ENCODE measurements around the gene SHB.

- TF ChIP-seq CTCF (IDR thresholded peaks at IDR 0.05) = no peak
- no peak for TF ChIP-seq POLR2A (IDR thresholded peaks at IDR 0.05)
Measured at GRCh38 chr9:37979844-37980243, 89.2 kb downstream of the SHB start.

All from thyroid gland (tissue), 4 donors.